Neural cell (in vitro differentiated cells): ENCODE measurements around the gene TMEM236.

Experiments used
- CTCF ChIP-seq: fragments of 450-650 bp; IDR thresholded peaks from 2 replicates; pipeline ENCODE4 v1.5.1; 2014; ENCODE audit warnings: antibody characterized with exemption, mild to moderate bottlenecking, moderate library complexity; ENCODE audit not compliant: poor library complexity, severe bottlenecking
- EZH2 ChIP-seq: fragments of 200-600, 300-800 bp; shearing (Covaris generic), sonication (generic); IDR thresholded peaks from 2 replicates; pipeline ENCODE4 v1.6.1; 2014; ENCODE audit warnings: antibody characterized with exemption, low read length, borderline replicate concordance, mild to moderate bottlenecking; ENCODE audit not compliant: insufficient read depth, poor library complexity, severe bottlenecking
- MXI1 ChIP-seq: fragments of 450-650 bp; conservative IDR thresholded peaks from 2 replicates; pipeline ENCODE4 v1.6.1; 2014; ENCODE audit warnings: antibody characterized with exemption, mild to moderate bottlenecking; ENCODE audit not compliant: poor library complexity, severe bottlenecking
- POLR2AphosphoS5 ChIP-seq: IDR thresholded peaks from 2 replicates; pipeline ENCODE4 v1.6.1; 2012

GRCh38 chr10:17764142-17764541 is 12.1 kb downstream of the TMEM236 start:
- no peak for TF ChIP-seq POLR2AphosphoS5
- TF ChIP-seq CTCF = no peak
- no peak for TF ChIP-seq EZH2
- TF ChIP-seq MXI1 = no peak
